Breast epithelium (tissue), 4 donors: ENCODE results near the gene IGSF22. TPM values are rescaled to one million over a fixed set of nuclear protein-coding genes. Genes with fewer than 3 reads are reported as not detected.

Source experiments
- DNase-seq, 2 donors: peaks; one replicate each; pipeline ENCODE4 v3.0.0-alpha.2; 2019; ENCODE audit warnings: low spot score in 2 of 2
- H3K27ac ChIP-seq, 2 donors: fragments of 200-600 bp; sonication (generic) in 1 of 2; one replicate each; pipeline ENCODE4 v1.5.1; 2016 to 2019; ENCODE audit warnings: mild to moderate bottlenecking in 1 of 2
- H3K27me3 ChIP-seq, 2 donors: fragments of 200-600 bp; sonication (generic) in 1 of 2; one replicate each; pipeline versions ENCODE4 v1.5.1 to v1.6.0; 2017 to 2019; ENCODE audit warnings: control low read depth in 1 of 2, mild to moderate bottlenecking in 1 of 2
- H3K36me3 ChIP-seq: fragments of 200-600 bp; one replicate; pipeline ENCODE4 v1.5.1; 2019
- H3K4me1 ChIP-seq, 2 donors: fragments of 200-600 bp; sonication (generic); one replicate each; pipeline ENCODE4 v1.5.1; 2016 to 2019; ENCODE audit warnings: control low read depth in 1 of 2
- H3K4me3 ChIP-seq, 3 donors: fragments of 200-600 bp; sonication (generic); 1 replicate in 2 of 3; 2 replicates in 1 of 3; pipeline ENCODE4 v1.5.1; 2016 to 2019; ENCODE audit warnings: mild to moderate bottlenecking in 3 of 3, moderate library complexity in 2 of 3
- H3K9me3 ChIP-seq, 2 donors: fragments of 200-600 bp; sonication (generic) in 1 of 2; one replicate each; pipeline ENCODE4 v1.5.1; 2016 to 2019; ENCODE audit warnings: control low read depth in 1 of 2
- CTCF ChIP-seq, 3 donors: fragments of 450-650 bp; IDR thresholded peaks; one replicate each; pipeline ENCODE4 v1.5.1; 2016 to 2017; ENCODE audit warnings: antibody characterized with exemption in 3 of 3, mild to moderate bottlenecking in 3 of 3, moderate library complexity in 3 of 3
- POLR2A ChIP-seq: fragments of 450-650 bp; IDR thresholded peaks from one replicate; pipeline ENCODE4 v1.6.1; 2016; ENCODE audit warnings: antibody characterized with exemption, mild to moderate bottlenecking, moderate library complexity
- POLR2AphosphoS5 ChIP-seq, 3 donors: sonication (generic); formaldehyde crosslinking; IDR thresholded peaks; one replicate each; pipeline ENCODE4 v1.6.1; 2017; ENCODE audit warnings: antibody characterized with exemption in 3 of 3
- intact Hi-C: fragments of 100-400 bp; cut with DNase I; formaldehyde crosslinking; loops from one replicate; pipeline ENCODE4 v1.15.1; 2023; ENCODE audit warnings: low total_unique reads
- total RNA-seq, 3 donors: library from RNA; depleted of rRNA; stranded (reverse); fragments of >200 nt; gene quantifications; one replicate each; pipeline ENCODE4 v1.1.0, GENCODE V29; 2016

IGSF22 gene
- total RNA-seq, 3 donors from 2014 or later = 0.44 to 0.66 TPM; not detected in 1

DNA sequence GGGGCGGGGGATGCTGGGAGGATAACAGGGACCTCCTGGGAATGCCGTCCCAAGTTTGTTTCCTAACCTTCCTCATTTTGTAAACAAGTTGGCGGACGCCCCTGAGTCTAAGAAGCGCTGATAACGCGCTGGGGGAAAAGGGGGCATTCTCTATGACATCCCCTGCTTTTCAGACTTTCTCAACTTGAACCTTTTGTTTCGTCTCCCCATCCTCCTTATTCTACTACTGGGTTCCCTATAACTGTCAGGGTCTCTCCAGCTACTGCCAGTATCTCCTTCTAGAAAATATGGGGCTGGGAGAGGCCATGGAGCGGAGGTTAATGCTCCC, 26.8 kb downstream of the IGSF22 start:
- peak overlapping the region; percentile 75 to 96 (median 77) for H3K4me3 ChIP-seq
- H3K36me3 ChIP-seq = no peaks in the 10 kb centered on the region
- peak in 1 of 2 donors; percentile 52 for DNase-seq
- TF ChIP-seq POLR2AphosphoS5 (IDR thresholded peaks at IDR 0.05) = peak in 1 of 3 donors; percentile 1
- no peak for TF ChIP-seq CTCF (IDR thresholded peaks at IDR 0.05)
- no peaks in the 10 kb centered on the region for H3K27me3 ChIP-seq
- intact Hi-C loops = no loop called here
- no peaks in the 10 kb centered on the region for H3K9me3 ChIP-seq
- peak overlapping the region; percentile 87 to 95 for H3K27ac ChIP-seq
- H3K4me1 ChIP-seq = peaks cover 7 to 18% of the 10 kb centered on the region in 2 donors

DNA sequence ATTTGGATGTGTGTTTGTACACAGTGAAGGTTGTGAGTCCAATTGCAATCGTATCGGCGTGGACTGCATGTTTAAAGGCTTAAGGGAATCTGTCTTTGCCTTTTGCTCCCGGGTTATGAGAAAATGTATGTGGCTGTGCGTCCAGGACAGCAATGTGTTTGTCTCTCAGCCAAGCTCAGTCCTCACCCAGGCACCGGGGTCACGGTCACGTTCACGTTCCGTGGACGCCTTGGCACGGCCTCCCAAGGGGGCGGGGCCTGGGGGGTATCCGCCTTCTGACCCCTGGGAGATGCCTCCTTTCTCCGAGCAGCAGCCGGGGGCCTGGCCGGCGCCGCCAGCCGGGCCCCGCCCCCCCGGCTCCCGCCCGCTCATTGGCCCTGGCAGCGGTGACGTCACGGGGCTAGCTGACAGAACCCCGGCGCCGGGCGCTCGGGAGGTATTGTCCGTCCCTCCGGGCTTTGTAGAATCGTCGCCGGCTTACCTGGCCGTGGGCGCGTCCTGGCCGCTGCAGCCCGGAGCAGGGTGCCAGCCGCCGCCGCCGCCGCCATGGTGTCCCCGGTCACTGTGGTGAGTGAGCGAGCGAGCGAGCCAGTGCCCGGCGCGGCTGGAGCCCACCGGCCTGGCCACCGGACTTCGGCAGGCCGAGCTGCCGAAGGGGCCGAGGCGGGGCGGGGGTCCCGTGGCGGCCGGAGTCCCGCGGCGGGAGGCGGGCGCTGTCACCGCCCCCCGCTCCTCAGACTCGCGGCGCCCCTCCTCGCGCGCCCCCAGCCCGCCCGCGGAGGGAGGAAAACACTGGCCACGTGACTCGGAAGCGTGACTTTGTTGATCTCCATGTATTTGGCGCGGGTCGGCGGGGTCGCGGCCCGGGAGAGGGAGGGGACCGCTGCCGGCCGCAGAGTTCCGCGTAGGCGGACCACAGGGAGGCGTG, 27.4 kb downstream of the IGSF22 start, which contains the start of gene TMEM86A:
TSS of gene TMEM86A (plus strand) at position 439 of the 928 bp plus-strand sequence. CDS start at position 547, 108 bp downstream.
- Histone ChIP-seq H3K4me1 (peaks cover 7 to 18% of the 10 kb centered on the region in 2 donors), H3K9me3 (no peaks in the 10 kb centered on the region), H3K27ac (peak within 1 kb of the TSS; percentile 87 to 95), H3K4me3 (peak within 1 kb of the TSS; percentile 75 to 96 (median 77)), H3K36me3 (no peaks in the 10 kb centered on the region), H3K27me3 (no peaks in the 10 kb centered on the region)
- intact Hi-C loops = no loop called here
- peak in 2 of 3 donors; percentile 56 to 78 for TF ChIP-seq POLR2AphosphoS5 (IDR thresholded peaks at IDR 0.05)
- TF ChIP-seq POLR2A = peak; percentile 67
- no peak for TF ChIP-seq CTCF (IDR thresholded peaks at IDR 0.05)
- DNase-seq = peak; percentile 91 to 94

DNA sequence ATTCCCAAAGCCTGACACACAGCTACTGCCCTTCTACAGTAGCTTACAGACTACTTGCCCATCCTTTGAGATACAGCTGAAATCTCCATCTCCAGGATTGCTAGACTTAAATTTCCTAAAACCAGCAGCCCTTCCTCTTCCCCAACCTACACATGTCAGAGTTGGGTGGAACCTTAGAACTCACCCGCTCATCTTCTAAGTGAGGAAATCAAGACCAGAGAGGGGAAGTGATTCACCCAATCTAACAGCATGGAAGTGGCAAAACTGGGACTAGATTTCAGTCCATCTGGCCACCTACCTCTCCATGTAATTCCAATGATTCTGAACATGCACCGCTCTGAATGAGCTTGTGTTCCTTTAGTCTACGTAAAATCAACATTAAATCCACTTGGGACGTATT, 28.4 kb downstream of the IGSF22 start:
- Histone ChIP-seq H3K36me3 (no peaks in the 10 kb centered on the region), H3K4me3 (no peak overlapping the region), H3K9me3 (no peaks in the 10 kb centered on the region), H3K4me1 (peaks cover 7 to 18% of the 10 kb centered on the region in 2 donors), H3K27ac (peak overlapping the region in 1 of 2 donors; percentile 95), H3K27me3 (no peaks in the 10 kb centered on the region)
- peak in 1 of 2 donors; percentile 1 for DNase-seq
- TF ChIP-seq CTCF (IDR thresholded peaks at IDR 0.05) (no peak), POLR2A (no peak), POLR2AphosphoS5 (IDR thresholded peaks at IDR 0.05) (no peak)
- intact Hi-C loops = no loop called here

DNA sequence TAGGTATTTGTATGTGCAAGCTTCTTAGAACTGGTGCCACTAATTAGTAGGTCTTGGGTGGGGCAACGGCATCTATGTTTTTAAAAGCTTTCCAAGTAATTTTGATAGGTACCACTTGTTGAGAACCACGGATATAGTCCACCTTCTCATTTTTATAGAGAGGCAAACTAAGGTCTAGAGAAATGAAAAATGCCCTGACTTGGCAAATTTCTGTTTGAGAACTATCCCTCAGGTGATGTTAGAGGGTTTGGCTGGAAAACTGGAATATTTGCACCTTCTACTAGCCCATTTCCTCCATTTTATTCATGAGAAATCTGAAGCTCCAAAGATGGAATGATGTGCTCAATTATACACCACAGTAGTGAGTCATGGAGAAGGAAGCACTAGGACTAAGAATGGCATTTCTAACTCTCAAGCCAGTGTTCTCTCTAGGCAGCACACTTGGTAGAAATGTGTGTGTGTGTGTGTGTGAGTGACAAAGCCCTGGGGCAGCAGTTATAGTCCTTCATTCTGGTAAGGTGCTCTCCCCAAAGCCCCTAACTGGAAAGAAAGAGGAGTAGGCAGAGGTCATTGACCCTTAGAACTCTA, 29.3 kb downstream of the IGSF22 start:
- peaks cover 7 to 18% of the 10 kb centered on the region in 2 donors for H3K4me1 ChIP-seq
- H3K27ac ChIP-seq = peak overlapping the region in 1 of 2 donors; percentile 12
- H3K9me3 ChIP-seq = no peaks in the 10 kb centered on the region
- H3K27me3 ChIP-seq = no peaks in the 10 kb centered on the region
- no peak overlapping the region for H3K4me3 ChIP-seq
- TF ChIP-seq POLR2AphosphoS5 (IDR thresholded peaks at IDR 0.05) (no peak), POLR2A (no peak), CTCF (IDR thresholded peaks at IDR 0.05) (no peak)
- no peaks in the 10 kb centered on the region for H3K36me3 ChIP-seq
- no peak for DNase-seq
- intact Hi-C loops = no loop called here
